Activated CD4-positive, alpha-beta T cell treated with anti-CD3 and anti-CD28 coated beads for 1 hour (primary cell): Measurements from ENCODE around the gene HPCAL4.
A peak's percentile ranks its signal among the peaks of the same experiment; 100 is the strongest.

Source experiments
- DNase-seq: peaks from one replicate; pipeline ENCODE4 v3.0.0-alpha.2; 2020

The HPCAL4 gene

GRCh38 chr1:39700348-39700747, 9.1 kb upstream of the HPCAL4 start:
- DNase-seq = no peak

DNA sequence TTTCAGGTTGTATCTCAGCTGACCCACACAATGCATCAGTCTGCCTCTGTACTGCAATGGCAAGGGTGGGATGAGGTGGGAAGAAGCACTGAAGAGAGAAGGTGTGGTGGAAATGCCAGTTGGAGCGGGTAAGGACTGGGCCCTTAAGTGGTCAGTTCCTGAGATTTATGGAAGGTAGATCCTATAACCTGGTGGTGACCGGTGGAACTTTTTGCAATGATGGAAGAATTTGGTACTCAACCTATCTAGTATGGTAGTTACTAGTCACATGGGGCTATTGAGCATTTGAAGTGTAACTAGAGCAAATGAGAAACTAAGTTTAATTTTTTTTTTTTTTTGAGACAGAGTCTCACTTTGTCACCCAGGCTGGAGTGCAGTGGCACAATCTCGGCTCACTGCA, 8.2 kb upstream of the HPCAL4 start:
- DNase-seq = no peak

DNA sequence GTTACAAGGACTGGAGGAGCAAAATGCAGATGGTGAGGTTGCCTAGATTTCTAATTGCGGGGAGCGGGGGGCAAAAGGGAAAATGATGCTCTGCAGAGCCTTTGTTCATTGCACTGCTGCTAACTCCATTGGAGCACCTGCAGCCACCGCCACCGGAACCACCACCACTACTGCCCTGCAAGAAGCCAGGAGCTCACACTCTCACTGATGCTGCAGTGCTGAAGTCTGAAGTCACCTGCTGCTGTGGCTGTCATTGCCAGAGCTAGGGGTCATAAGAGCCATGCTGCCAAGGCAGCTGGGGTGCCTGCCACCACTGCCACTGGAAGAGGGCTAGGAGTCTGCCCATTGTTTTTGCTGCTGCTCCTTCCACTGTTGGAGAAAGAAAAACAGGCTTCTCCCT, 7.3 kb upstream of the HPCAL4 start:
- no peak for DNase-seq

DNA sequence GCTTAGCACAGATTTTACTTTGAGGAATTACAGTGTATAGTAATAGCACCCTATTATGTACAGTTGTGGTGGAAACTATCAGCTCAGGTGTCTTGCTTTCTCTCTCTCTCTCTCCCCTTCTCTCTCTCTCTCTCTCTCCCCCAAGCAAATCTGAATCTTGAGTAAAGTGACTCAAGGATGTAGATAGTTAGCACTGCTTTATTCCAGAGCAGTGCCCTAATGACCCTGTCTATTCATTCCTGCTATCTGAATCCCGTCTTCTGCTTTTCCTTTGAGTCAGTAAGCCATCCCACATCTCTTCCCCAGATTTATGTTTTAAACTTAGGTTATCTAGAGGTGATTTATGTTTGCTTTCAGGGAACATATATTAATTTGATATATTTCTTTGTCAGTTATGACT, 5.2 kb upstream of the HPCAL4 start:
- DNase-seq = no peak

DNA sequence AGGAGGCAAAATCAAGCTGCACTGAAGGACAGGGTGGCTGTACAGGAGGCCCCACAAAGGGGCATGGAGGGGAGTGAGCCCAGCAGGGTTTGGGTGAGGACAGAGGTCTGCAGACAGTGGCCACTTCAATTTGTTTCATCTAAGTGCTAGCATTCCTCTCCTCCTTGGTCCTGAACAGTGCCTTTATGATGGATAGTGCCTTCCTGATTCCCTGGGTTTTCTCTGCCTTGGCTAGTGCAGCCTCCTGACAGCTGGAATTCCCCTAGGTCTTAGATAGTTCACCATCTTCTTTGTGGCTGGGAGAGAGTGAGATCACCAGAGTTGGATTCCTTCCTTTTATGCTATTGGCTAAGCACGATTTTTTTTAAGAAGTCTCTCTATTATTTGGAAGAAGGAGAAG, 3.8 kb upstream of the HPCAL4 start:
- DNase-seq = no peak

- no peak for DNase-seq
Observed at GRCh38 chr1:39694026-39694425, 2.8 kb upstream of the HPCAL4 start.

- DNase-seq = no peak
Observed at GRCh38 chr1:39692152-39693074, 1.2 kb upstream of the HPCAL4 start.

DNA sequence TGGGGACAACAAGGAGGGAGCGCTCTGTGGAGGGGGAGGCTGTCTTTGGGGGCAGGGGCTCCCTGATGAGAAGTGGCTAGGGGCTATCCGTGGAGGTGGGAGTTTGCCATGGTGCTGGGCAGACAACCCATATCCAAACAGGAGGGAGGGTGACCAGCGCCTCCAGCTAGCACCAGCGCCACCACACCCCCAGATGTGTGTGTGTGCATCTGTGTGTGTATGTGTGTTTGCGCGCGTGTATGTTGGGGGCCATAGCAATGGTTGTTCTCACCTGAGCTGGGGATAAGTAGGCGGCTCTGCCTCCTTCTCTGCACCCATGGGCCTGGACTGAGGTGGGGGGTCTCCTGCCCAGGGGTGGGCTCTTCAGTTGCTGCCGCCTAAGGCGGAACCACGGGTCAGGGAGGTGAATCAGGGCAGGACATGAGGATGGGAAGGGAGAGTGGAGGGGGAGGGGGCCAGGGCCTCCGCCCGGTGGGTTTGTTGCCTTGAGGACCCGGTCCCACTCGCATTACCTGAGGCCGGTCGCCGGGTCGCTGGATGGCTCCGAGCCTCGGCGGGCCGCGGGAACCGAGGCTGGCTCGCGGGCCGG, 345 bp downstream of the HPCAL4 start:
- no peak for DNase-seq

GRCh38 chr1:39690225-39690624, 1.0 kb downstream of the HPCAL4 start:
- no peak for DNase-seq

- DNase-seq = no peak
Observed at GRCh38 chr1:39689635-39690034, 1.6 kb downstream of the HPCAL4 start.

GRCh38 chr1:39689214-39689613, 2.0 kb downstream of the HPCAL4 start:
- DNase-seq = no peak

GRCh38 chr1:39688706-39689105, 2.5 kb downstream of the HPCAL4 start:
- DNase-seq = no peak

- DNase-seq = no peak
Observed at GRCh38 chr1:39687243-39687642, 4.0 kb downstream of the HPCAL4 start.

- no peak for DNase-seq
Observed at GRCh38 chr1:39685071-39685470, 6.2 kb downstream of the HPCAL4 start.

- DNase-seq = no peak
Observed at GRCh38 chr1:39684313-39684664, 6.9 kb downstream of the HPCAL4 start.

DNA sequence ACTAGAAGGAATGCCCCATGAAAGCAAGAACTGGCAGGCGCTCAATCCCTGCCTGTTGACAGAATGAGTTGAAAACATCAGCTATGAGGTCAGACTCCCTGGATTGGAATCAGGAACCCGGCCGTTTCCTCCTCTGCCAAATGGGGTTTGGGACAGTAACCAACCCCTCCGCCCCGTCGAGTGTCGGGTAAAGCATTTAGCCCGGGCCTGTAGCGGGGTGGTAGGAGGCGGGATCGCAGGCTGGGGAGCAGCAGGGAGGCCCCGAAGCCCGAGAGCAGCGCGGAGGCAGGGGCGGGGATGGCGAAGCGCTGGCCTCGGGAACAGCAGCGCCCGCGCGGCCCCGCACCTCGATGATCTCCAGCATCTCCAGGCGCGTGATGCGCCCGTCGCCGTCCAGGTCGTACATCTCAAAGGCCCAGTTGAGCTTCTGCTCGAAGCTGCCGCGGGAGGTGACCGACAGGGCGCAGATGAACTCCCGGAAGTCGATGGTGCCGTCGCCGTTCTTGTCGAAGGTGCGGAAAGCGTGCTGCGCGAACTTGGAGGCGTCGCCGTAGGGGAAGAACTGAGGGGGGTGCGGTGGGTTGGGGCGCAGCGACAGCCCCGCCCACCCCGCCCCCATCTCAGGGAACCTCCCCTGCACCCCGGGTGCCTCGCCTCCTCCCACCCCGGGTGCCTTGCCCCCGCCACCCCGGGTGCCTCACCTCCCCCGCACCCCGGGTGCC, 7.5 kb downstream of the HPCAL4 start:
- DNase-seq = peak; percentile 37

- no peak for DNase-seq
Observed at GRCh38 chr1:39681999-39682398, 9.2 kb downstream of the HPCAL4 start.

GRCh38 chr1:39681294-39681693, 9.9 kb downstream of the HPCAL4 start:
- DNase-seq = no peak

- no peak for DNase-seq
Observed at GRCh38 chr1:39680751-39681150, 10.5 kb downstream of the HPCAL4 start.

DNA sequence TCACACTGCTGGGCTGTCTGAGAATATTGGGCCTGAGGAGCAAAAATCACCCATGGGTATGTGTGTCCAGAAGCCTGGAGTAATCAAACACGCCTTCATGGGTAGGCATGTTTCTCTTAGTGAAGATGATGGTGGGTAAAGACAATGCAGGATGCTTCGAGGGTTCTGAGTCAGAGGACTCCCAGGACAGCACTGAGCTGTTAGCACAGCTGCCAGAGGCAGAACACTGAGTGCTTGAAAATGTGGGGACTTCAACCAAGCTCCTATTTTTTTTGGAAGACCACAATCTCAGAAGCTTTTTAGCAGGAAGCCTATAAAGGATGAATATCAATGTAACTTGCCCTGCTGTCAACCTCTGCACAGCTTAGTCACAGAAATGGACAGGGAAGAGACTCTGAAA, 11.4 kb downstream of the HPCAL4 start:
- DNase-seq = no peak

DNA sequence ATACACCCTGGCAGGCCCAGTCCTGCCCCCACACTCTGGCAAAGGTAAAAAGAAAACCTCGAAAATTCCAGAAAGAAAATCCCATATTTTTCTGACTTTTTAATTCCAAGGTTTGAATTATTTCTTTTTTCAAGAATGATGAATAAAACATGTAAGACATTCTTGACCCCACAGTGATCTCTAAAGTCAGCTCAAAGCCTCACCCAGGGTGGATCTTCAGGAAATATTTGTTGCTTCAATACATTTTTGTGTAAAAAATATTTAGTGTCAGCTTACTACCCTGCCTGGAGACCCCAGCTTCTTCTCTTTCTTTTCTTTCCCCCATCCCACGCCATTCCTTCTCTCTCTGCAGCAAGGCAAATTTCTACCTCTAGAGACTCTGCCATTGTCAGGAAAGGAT, 12.3 kb downstream of the HPCAL4 start:
- DNase-seq = no peak

DNA sequence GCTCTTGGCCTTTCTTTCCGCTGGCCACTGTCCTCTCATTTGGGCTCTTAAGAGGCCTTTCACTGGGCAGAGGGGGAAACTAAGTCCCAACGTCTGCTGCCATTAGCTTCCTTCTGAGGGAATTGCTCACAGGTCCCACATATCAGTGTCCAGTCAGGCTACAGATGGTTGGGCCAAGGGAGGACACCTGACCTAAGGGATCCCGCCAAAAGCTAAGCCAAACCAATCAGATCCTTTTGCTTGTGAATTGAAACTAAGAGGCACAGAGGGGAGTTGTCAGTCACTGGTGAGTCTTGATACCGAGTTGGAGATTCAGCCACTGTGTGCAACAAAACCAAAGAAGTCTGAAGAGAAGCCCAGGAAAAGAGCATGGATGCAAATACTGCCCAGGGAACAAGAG, 13.6 kb downstream of the HPCAL4 start:
- no peak for DNase-seq

DNA sequence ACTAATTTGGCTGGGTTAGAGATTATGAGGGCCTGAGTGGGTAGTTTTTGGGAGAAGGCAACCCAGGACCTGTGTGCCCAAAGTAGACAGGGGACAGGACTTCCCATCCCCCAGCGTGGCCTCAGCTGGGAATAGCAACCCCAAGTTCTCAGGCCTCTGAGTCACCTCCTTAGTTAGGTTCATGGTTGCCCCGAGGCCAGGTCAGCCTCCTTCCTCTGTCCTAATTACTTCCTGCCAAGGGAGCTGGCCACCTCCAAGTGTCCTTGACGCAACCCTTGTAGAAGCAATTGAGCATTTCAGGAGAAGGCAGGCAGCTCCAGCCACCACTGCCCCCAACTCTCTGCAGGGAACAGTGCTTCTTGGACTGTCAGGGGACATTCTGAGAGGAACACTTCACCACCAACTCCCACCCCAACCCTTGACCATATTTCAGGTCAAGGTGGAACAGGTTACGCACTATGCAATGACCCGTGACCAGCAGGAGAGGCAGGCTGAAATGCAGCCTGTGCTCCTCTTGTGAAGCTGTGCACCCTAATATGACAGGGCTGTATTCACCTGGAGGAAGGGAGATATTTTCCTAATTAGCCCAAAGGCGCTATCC, 14.2 kb downstream of the HPCAL4 start:
- no peak for DNase-seq

DNA sequence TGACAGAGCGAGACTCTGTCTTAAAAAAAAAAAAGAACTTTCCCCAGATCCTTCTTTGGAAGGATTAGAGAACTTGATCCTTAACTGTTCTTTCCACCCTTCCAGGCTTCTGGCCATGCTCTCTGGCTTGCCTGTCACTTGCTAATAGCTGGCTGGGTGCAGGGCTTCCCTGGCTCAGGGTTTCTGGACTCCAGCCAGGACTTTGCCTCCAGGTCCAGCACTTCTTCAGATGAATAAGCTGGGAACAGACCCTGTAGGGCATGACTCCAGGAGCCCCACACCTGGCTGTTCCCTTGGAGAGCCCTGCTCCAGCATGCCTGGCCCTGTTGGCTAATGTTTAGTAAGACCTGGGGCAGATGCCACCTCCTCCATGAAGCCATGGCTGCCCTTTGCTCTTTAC, 16.0 kb downstream of the HPCAL4 start:
- no peak for DNase-seq
